ENCODE data around the gene FGF14.

DNA sequence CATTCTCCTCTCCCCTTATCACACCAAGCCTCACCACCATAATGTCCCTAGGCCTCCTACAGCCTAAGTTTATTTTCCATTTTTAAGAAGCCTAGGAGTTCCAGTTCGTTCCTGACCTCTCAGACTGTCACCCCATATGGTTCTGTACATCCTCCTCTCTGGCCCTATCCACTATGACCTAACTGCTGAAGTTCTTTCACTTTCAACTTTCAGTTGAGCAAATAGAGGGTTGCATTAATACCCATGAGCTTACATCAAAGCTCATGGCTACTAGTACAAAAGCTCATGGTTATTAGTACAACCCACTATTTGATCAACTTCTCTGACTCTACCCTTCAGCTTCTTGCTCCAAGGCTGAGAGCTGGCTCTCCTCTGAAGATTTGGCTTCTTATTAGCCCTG, 72.9 kb downstream of the FGF14 start:
- TF ChIP-seq, protein P1, sequence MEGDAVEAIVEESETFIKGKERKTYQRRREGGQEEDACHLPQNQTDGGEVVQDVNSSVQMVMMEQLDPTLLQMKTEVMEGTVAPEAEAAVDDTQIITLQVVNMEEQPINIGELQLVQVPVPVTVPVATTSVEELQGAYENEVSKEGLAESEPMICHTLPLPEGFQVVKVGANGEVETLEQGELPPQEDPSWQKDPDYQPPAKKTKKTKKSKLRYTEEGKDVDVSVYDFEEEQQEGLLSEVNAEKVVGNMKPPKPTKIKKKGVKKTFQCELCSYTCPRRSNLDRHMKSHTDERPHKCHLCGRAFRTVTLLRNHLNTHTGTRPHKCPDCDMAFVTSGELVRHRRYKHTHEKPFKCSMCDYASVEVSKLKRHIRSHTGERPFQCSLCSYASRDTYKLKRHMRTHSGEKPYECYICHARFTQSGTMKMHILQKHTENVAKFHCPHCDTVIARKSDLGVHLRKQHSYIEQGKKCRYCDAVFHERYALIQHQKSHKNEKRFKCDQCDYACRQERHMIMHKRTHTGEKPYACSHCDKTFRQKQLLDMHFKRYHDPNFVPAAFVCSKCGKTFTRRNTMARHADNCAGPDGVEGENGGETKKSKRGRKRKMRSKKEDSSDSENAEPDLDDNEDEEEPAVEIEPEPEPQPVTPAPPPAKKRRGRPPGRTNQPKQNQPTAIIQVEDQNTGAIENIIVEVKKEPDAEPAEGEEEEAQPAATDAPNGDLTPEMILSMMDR (IDR thresholded peaks at IDR 0.05) = no peak
- TF ChIP-seq ZFX (IDR thresholded peaks at IDR 0.05; ENCODE audit: borderline replicate concordance) = no peak

Data from 22Rv1 (cell line).